ENCODE measurements around the gene OR5K1.

The OR5K1 gene

GRCh38 chr3:98514948-98515347, 51.9 kb downstream of the OR5K1 start:
- no peak for DNase-seq
- ATAC-seq = no peak

- DNase-seq (no peak), ATAC-seq (no peak)
These were observed 55.8 kb downstream of the OR5K1 start for GRCh38 chr3:98518816-98519215.

GRCh38 chr3:98519351-98519750, 56.4 kb downstream of the OR5K1 start:
- DNase-seq = no peak
- no peak for ATAC-seq

- peak; percentile 59 for DNase-seq
These were observed 59.0 kb downstream of the OR5K1 start for GRCh38 chr3:98521897-98522543.

More at GRCh38 chr3:98521897-98522543, 59.0 kb downstream of the OR5K1 start:
- peak; percentile 58 for ATAC-seq
